IPS-18a (cell line): ENCODE results near the gene DUS1L.

Source experiments
- H3K27ac ChIP-seq: one replicate; pipeline ENCODE4 v1.5.1; 2013; ENCODE audit warnings: low read length
- H3K27me3 ChIP-seq: one replicate; pipeline ENCODE4 v1.6.1; 2013; ENCODE audit warnings: mild to moderate bottlenecking, low read length; ENCODE audit not compliant: control insufficient read depth, insufficient read depth
- H3K36me3 ChIP-seq: one replicate; pipeline ENCODE4 v1.6.1; 2013; ENCODE audit warnings: low read depth, low read length; ENCODE audit not compliant: control insufficient read depth
- H3K4me1 ChIP-seq: one replicate; pipeline ENCODE4 v1.6.1; 2013; ENCODE audit warnings: low read depth, low read length; ENCODE audit not compliant: control insufficient read depth
- H3K4me3 ChIP-seq: one replicate; pipeline ENCODE4 v1.5.1; 2013; ENCODE audit warnings: low read length
- H3K9ac ChIP-seq: one replicate; pipeline ENCODE4 v1.6.1; 2013; ENCODE audit warnings: mild to moderate bottlenecking, low read length, moderate library complexity
- H3K9me3 ChIP-seq: one replicate; pipeline ENCODE4 v1.6.1; 2013; ENCODE audit warnings: low read depth, low read length; ENCODE audit not compliant: control insufficient read depth

The DUS1L gene

DNA sequence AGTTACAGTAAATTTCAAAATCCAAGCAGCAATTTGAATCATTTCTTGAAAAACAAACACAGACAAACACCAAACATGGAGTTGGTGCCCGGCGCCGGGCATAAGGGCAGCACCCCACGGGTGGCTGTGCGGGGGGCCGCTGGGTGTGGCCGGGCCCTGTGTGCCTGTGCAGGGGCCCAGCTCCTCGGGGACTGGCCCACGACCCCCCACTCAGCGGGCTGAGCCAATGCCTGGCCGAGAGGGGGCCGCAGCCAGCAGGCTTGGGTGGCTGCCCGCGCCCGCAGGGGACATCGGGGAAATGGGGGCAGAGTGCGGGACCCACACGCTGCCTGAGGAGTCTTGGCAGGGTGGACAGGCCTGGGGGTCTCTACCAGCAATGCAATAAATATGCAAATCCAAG lies 12.8 kb upstream of the DUS1L start:
- Histone ChIP-seq H3K4me1 (no peaks in the 10 kb centered on the region), H3K9ac (no peak overlapping the region), H3K9me3 (no peaks in the 10 kb centered on the region), H3K27me3 (no peaks in the 10 kb centered on the region), H3K4me3 (no peak overlapping the region), H3K36me3 (peaks cover 51% of the 10 kb centered on the region), H3K27ac (no peak overlapping the region)

DNA sequence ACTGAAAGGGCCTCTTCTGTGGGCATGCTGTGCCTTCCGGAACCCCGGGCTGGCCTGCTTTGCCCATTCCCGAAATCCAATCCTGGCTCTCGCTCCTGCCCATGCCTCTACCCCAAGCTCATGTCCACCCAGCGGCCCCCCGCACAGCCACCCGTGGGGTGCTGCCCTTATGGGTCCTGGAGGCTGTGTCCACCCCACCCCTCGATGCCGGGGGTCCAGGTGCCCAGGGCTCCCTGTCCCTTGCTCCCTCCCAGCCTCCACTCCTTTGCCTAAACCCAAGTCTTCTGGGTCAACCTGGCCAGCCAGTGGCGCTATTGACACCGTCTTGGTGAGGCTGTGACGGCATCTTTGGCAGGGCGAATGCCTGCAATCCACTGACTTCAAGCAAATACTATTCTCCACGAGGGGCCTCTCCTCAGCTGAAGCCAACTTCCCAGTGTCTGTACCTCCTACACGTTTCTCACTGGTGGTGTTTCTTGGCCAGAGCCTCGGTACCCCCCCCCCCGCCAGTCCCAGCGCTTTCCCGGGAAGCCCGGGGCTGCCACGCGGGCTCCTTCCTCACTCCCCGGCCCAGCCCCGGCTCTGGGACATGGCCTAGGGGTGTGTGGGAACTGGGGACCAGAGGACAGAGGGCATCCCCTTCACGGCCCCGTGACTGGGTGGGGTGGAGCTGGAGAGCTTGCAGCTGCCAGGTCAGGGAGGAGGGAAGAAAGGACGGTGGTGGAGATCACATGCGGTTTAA lies 12.2 kb upstream of the DUS1L start:
- H3K4me3 ChIP-seq = no peak overlapping the region
- H3K4me1 ChIP-seq = no peaks in the 10 kb centered on the region
- H3K27me3 ChIP-seq = no peaks in the 10 kb centered on the region
- H3K36me3 ChIP-seq = peaks cover 45% of the 10 kb centered on the region
- no peak overlapping the region for H3K9ac ChIP-seq
- no peak overlapping the region for H3K27ac ChIP-seq
- H3K9me3 ChIP-seq = no peaks in the 10 kb centered on the region

DNA sequence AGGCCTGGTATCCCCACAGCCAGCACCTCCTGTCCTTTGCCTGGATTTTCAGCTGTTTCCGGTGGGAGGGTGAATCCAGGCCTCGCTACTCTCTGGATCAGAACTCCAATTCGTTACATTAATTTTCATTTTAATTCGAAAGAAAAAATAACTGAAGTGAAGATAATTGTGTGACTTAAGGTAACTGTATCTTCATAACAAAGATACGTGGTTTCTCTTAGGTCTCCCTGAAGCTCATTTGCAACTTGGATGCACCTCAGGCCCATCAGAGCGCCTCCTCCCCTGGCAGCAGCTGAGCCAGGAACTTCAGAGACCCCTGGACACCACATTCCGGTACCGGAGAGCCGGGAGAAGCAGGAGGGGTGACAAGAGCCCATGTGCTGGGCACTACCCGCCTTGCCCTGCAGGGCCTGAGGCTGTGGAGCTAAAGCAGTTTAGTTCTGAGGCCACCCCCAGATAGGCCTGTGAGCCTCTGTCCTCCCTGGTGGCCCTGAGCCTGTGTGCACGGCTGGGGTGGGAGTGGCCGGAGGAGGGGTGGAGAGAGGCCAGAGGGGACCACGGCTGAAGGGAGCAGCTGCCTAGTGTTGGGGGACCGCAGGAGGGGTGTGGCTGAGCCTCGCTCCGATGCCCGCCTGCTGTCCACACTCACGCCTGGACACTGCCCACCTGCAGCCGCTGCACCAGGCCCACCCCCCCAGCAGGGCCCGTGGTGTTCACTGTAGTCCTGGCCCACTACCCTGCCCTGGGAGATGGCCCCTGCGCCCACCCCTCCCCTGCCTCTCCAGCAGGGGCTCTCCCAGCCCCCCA lies 11.4 kb upstream of the DUS1L start:
- H3K27ac ChIP-seq = no peak overlapping the region
- H3K9ac ChIP-seq = no peak overlapping the region
- no peak overlapping the region for H3K4me3 ChIP-seq
- no peaks in the 10 kb centered on the region for H3K4me1 ChIP-seq
- H3K27me3 ChIP-seq = no peaks in the 10 kb centered on the region
- H3K9me3 ChIP-seq = no peaks in the 10 kb centered on the region
- H3K36me3 ChIP-seq = peaks cover 37% of the 10 kb centered on the region

DNA sequence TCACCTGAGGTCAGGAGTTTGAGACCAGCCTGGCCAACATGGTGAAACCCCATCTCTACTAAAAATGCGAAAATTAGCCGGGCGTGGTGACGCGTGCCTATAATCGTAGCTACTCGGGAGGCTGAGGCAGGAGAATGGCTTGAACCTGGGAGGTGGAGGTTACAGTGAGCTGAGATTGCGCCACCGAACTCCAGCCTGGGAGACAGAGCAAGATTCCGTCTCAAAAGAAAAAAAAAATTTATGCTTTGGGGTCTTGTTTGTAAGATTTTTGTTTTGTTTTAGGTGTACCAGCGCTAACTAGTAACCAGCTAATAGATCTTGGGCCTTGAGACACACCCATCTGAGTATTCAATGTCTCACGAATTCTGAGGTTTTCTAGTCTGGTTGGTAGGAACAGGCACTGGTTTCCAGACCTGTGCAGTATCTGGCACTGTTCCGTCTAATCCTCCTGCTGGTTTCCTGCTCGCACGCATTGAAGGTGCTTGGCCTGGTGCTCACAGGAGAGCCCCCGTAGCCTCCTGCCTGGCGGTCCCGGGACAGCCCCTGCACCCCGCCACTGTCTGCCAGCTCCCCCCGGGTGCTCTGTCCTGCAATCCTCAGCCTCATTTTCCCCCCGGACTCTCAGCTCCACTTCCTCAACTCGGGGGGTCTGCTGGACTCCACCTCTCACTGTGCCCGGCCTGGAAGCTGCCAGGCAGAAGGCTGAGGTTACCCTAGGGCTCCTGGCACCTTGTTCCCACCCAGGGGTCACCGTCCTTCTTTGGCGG lies 10.6 kb upstream of the DUS1L start:
- H3K4me3 ChIP-seq = no peak overlapping the region
- H3K9me3 ChIP-seq = no peaks in the 10 kb centered on the region
- no peaks in the 10 kb centered on the region for H3K27me3 ChIP-seq
- no peak overlapping the region for H3K27ac ChIP-seq
- H3K9ac ChIP-seq = no peak overlapping the region
- no peaks in the 10 kb centered on the region for H3K4me1 ChIP-seq
- peaks cover 30% of the 10 kb centered on the region for H3K36me3 ChIP-seq

GRCh38 chr17:82073446-82073845 lies 7.8 kb upstream of the DUS1L start:
- no peak overlapping the region for H3K27ac ChIP-seq
- H3K4me3 ChIP-seq = no peak overlapping the region
- no peaks in the 10 kb centered on the region for H3K9me3 ChIP-seq
- H3K4me1 ChIP-seq = no peaks in the 10 kb centered on the region
- H3K27me3 ChIP-seq = peaks cover 6% of the 10 kb centered on the region
- no peak overlapping the region for H3K9ac ChIP-seq
- peaks cover 5% of the 10 kb centered on the region for H3K36me3 ChIP-seq

- H3K27ac ChIP-seq = no peak overlapping the region
- H3K4me1 ChIP-seq = no peaks in the 10 kb centered on the region
- no peak overlapping the region for H3K9ac ChIP-seq
- H3K4me3 ChIP-seq = no peak overlapping the region
- H3K27me3 ChIP-seq = peaks cover 6% of the 10 kb centered on the region
- H3K9me3 ChIP-seq = no peaks in the 10 kb centered on the region
- no peaks in the 10 kb centered on the region for H3K36me3 ChIP-seq
Observed at GRCh38 chr17:82072827-82073226, 7.2 kb upstream of the DUS1L start.

- H3K27ac ChIP-seq = no peak overlapping the region
- peaks cover 6% of the 10 kb centered on the region for H3K27me3 ChIP-seq
- no peaks in the 10 kb centered on the region for H3K4me1 ChIP-seq
- no peak overlapping the region for H3K4me3 ChIP-seq
- H3K36me3 ChIP-seq = no peaks in the 10 kb centered on the region
- no peaks in the 10 kb centered on the region for H3K9me3 ChIP-seq
- no peak overlapping the region for H3K9ac ChIP-seq
Observed at GRCh38 chr17:82070611-82071010, 5.0 kb upstream of the DUS1L start.

- no peak overlapping the region for H3K27ac ChIP-seq
Observed at GRCh38 chr17:82065193-82065637, 389 bp downstream of the DUS1L start.

GRCh38 chr17:82064433-82065192 lies 991 bp downstream of the DUS1L start:
- H3K27ac ChIP-seq = no peak overlapping the region
- H3K9ac ChIP-seq = peak overlapping the region; percentile 62
- peaks cover 23% of the 10 kb centered on the region for H3K36me3 ChIP-seq
- H3K4me3 ChIP-seq = peak overlapping the region; percentile 75
- H3K27me3 ChIP-seq = no peaks in the 10 kb centered on the region
- no peaks in the 10 kb centered on the region for H3K9me3 ChIP-seq
- H3K4me1 ChIP-seq = no peaks in the 10 kb centered on the region

More at GRCh38 chr17:82065193-82065637, 389 bp downstream of the DUS1L start:
- Histone ChIP-seq H3K9me3 (no peaks in the 10 kb centered on the region), H3K4me1 (no peaks in the 10 kb centered on the region), H3K27me3 (no peaks in the 10 kb centered on the region), H3K36me3 (peaks cover 20% of the 10 kb centered on the region), H3K4me3 (peak overlapping the region; percentile 75), H3K9ac (peak overlapping the region; percentile 62)

GRCh38 chr17:82063424-82064415 lies 1.9 kb downstream of the DUS1L start:
- no peaks in the 10 kb centered on the region for H3K9me3 ChIP-seq
- H3K36me3 ChIP-seq = peaks cover 26% of the 10 kb centered on the region
- no peak overlapping the region for H3K9ac ChIP-seq
- H3K4me3 ChIP-seq = no peak overlapping the region
- H3K27ac ChIP-seq = no peak overlapping the region
- no peaks in the 10 kb centered on the region for H3K27me3 ChIP-seq
- no peaks in the 10 kb centered on the region for H3K4me1 ChIP-seq
